CD14-positive monocyte (primary cell): ENCODE data around the gene MAP3K1. TPM values are rescaled to one million over a fixed set of nuclear protein-coding genes. Genes with fewer than 3 reads are reported as not detected.

ENCODE experiments used
- DNase-seq, 3 donors: peaks; one replicate each; pipeline ENCODE4 v3.0.0-alpha.2; 2011 to 2022
- H2AFZ ChIP-seq: 2 replicates; pipeline ENCODE4 v1.6.0; 2012; ENCODE audit warnings: mild to moderate bottlenecking, low read depth, low read length, inconsistent platforms; ENCODE audit not compliant: insufficient read depth, poor library complexity, severe bottlenecking
- H3K27ac ChIP-seq, 2 donors: 1 replicate in 1 of 2; 2 replicates in 1 of 2; pipeline ENCODE4 v1.5.1; 2012 to 2013; ENCODE audit warnings: low read length in 2 of 2, control low read depth in 1 of 2, inconsistent platforms in 1 of 2, low read depth in 1 of 2, mild to moderate bottlenecking in 1 of 2
- H3K27me3 ChIP-seq, 2 donors: one replicate each; pipeline versions ENCODE4 v1.6.0 to v1.6.1; 2011 to 2013; ENCODE audit warnings: low read length in 2 of 2; ENCODE audit not compliant: control insufficient read depth in 2 of 2, insufficient read depth in 2 of 2
- H3K36me3 ChIP-seq, 2 donors: replicated peaks in 1 of 2; 1 replicate in 1 of 2; 2 replicates in 1 of 2; pipeline versions ENCODE4 v1.5.1 to v1.6.1; 2012 to 2013; ENCODE audit warnings: low read length in 2 of 2, control low read depth in 1 of 2, inconsistent platforms in 1 of 2, mild to moderate bottlenecking in 1 of 2; ENCODE audit not compliant: insufficient read depth in 2 of 2, control insufficient read depth in 1 of 2
- H3K4me1 ChIP-seq, 2 donors: 1 replicate in 1 of 2; 2 replicates in 1 of 2; pipeline versions ENCODE4 v1.5.1 to v1.6.1; 2012 to 2013; ENCODE audit warnings: low read length in 2 of 2, control low read depth in 1 of 2, inconsistent platforms in 1 of 2, mild to moderate bottlenecking in 1 of 2, moderate library complexity in 1 of 2; ENCODE audit not compliant: insufficient read depth in 2 of 2, control insufficient read depth in 1 of 2
- H3K4me2 ChIP-seq: replicated peaks from 2 replicates; pipeline ENCODE3; 2012; ENCODE audit warnings: low read length, moderate library complexity, mild to moderate bottlenecking; ENCODE audit not compliant: poor library complexity, severe bottlenecking; ENCODE audit errors: extremely low read depth
- H3K4me3 ChIP-seq, 3 experiments: fragments of 200-600 bp in 1 of 3; sonication (generic) in 1 of 3; replicated peaks in 1 of 3; 1 replicate in 2 of 3; 2 replicates in 1 of 3; pipeline ENCODE4 v1.5.1; 2011 to 2013; ENCODE audit warnings: low read length in 3 of 3, mild to moderate bottlenecking in 3 of 3, control low read depth in 2 of 3, low read depth in 2 of 3, inconsistent platforms in 1 of 3, moderate library complexity in 1 of 3
- H3K79me2 ChIP-seq: 2 replicates; pipeline ENCODE4 v1.6.0; 2012; ENCODE audit warnings: mild to moderate bottlenecking, control low read depth, inconsistent platforms, low read length, moderate library complexity; ENCODE audit not compliant: insufficient read depth
- H3K9ac ChIP-seq: 2 replicates; pipeline ENCODE4 v1.6.0; 2017; ENCODE audit warnings: low read length, mild to moderate bottlenecking; ENCODE audit not compliant: insufficient read depth, poor library complexity, severe bottlenecking
- H3K9me3 ChIP-seq, 2 donors: replicated peaks in 1 of 2; 1 replicate in 1 of 2; 2 replicates in 1 of 2; pipeline versions ENCODE4 v1.5.1 to v1.6.1; 2012 to 2013; ENCODE audit warnings: low read length in 2 of 2, control low read depth in 1 of 2; ENCODE audit not compliant: control insufficient read depth in 1 of 2, insufficient read depth in 1 of 2
- H4K20me1 ChIP-seq: 2 replicates; pipeline ENCODE4 v1.6.0; 2012; ENCODE audit warnings: mild to moderate bottlenecking, low read length, control low read depth, moderate library complexity; ENCODE audit not compliant: insufficient read depth
- H3K27ac Mint-ChIP-seq, 7 donors: one replicate each; pipeline ENCODE4 v1.8.0; 2020; ENCODE audit warnings: mild to moderate bottlenecking in 7 of 7, mixed read lengths in 7 of 7, moderate library complexity in 6 of 7, inconsistent platforms in 2 of 7
- H3K27me3 Mint-ChIP-seq, 3 donors: one replicate each; pipeline ENCODE4 v1.8.0; 2021 to 2022; ENCODE audit warnings: low read depth in 3 of 3, mild to moderate bottlenecking in 3 of 3, mixed read lengths in 3 of 3, moderate library complexity in 3 of 3, inconsistent platforms in 1 of 3
- H3K36me3 Mint-ChIP-seq, 2 donors: one replicate each; pipeline ENCODE4 v1.8.0; 2020; ENCODE audit warnings: mixed read lengths in 2 of 2, inconsistent platforms in 1 of 2, mild to moderate bottlenecking in 1 of 2
- H3K4me1 Mint-ChIP-seq: one replicate; pipeline ENCODE4 v1.8.0; 2020; ENCODE audit warnings: mild to moderate bottlenecking, mixed read lengths
- H3K4me3 Mint-ChIP-seq, 2 donors: one replicate each; pipeline ENCODE4 v1.8.0; 2020; ENCODE audit warnings: mild to moderate bottlenecking in 2 of 2, mixed read lengths in 2 of 2, moderate library complexity in 1 of 2
- H3K9me3 Mint-ChIP-seq, 7 donors: one replicate each; pipeline ENCODE4 v1.8.0; 2020 to 2022; ENCODE audit warnings: mixed read lengths in 7 of 7, mild to moderate bottlenecking in 6 of 7, moderate library complexity in 6 of 7, inconsistent platforms in 2 of 7
- CTCF ChIP-seq: fragments of 200-600 bp; IDR thresholded peaks from one replicate; pipeline ENCODE4 v1.8.0; 2022; ENCODE audit warnings: antibody characterized with exemption, mild to moderate bottlenecking
- WGBS: methylation state at CpG from one replicate; pipeline ENCODE4 v1.1.5; 2013; ENCODE audit warnings: missing lambda C conversion rate; ENCODE audit not compliant: insufficient coverage; 5-methylcytosine and 5-hydroxymethylcytosine counted together
- intact Hi-C, 2 donors: fragments of 100-400 bp; cut with micrococcal nuclease; formaldehyde crosslinking; loops; one replicate each; pipeline versions ENCODE4 v1.15.0 to v1.15.1; 2023
- polyA plus RNA-seq, 3 donors: library from polyadenylated mRNA; depleted of rRNA in 1 of 3; unstranded in 2 of 3; stranded (reverse) in 1 of 3; fragments of 300-500 nt in 2 of 3; fragments of >200 nt in 1 of 3; fragmentation: Illumina TruSeq in 2 of 3; gene quantifications; 1 replicate in 2 of 3; 2 replicates in 1 of 3; pipeline ENCODE4 v1.2.3, GENCODE V29; 2012 to 2021

The MAP3K1 gene
- polyA plus RNA-seq, 3 donors = 44.7 to 62.1 (median 45.6) TPM

DNA sequence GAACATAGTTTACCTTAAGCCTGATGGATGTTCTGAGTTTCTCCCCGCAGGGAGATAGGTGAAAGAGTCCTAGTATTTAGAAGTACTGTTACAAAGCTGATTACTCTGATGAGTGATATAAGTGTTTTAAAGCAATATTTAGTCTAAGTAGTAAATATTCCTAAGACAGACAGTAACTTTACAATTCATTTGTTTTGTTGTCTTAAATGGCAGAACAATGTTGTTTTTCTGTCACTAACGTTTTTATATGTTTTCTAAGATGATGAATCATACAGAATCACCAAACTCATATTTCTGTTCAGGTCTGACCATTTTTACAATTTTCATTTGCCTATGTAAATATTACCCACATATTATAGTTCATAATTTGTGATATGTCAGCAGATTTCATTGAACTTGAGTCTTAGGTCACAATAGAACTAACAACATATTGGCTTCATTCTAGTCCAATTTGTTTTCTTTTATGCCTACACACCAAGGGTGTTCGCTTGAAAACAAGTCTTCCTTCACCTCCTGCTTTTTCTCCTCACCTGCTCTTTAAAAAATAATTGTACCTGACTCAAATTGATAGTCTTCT is 30.6 kb downstream of the MAP3K1 start:
- no peak for TF ChIP-seq CTCF
- Mint-ChIP-seq H3K9me3 (no peaks in the 10 kb centered on the region), H3K4me1 (peaks cover 77% of the 10 kb centered on the region), H3K36me3 (peaks cover 9 to 22% of the 10 kb centered on the region in 2 donors), H3K4me3 (no peak overlapping the region), H3K27ac (peak overlapping the region in 3 of 7 donors; percentile 8 to 77 (median 53)), H3K27me3 (no peaks in the 10 kb centered on the region)
- WGBS = 100% methylated on average over 1 of the region's 3 CpGs
- H3K36me3 ChIP-seq = peaks cover 0 to 20% of the 10 kb centered on the region in 2 donors
- no peak for DNase-seq
- H4K20me1 ChIP-seq = peaks cover 100% of the 10 kb centered on the region
- intact Hi-C loops = no loop called here
- no peak overlapping the region for H3K4me2 ChIP-seq
- H3K9ac ChIP-seq = no peak overlapping the region
- no peak overlapping the region for H2AFZ ChIP-seq
- peak overlapping the region in 1 of 2 donors; percentile 55 for H3K27ac ChIP-seq
- H3K79me2 ChIP-seq = peaks cover 100% of the 10 kb centered on the region
- H3K27me3 ChIP-seq = no peaks in the 10 kb centered on the region
- no peaks in the 10 kb centered on the region for H3K9me3 ChIP-seq
- H3K4me3 ChIP-seq = no peak overlapping the region
- H3K4me1 ChIP-seq = peaks cover 42 to 44% of the 10 kb centered on the region in 2 donors

- Histone ChIP-seq H3K9ac (no peak overlapping the region), H3K4me3 (no peak overlapping the region), H3K4me2 (peak overlapping the region; percentile 8), H2AFZ (no peak overlapping the region), H3K36me3 (peaks cover 0 to 14% of the 10 kb centered on the region in 2 donors), H3K27me3 (no peaks in the 10 kb centered on the region), H3K79me2 (peaks cover 100% of the 10 kb centered on the region), H4K20me1 (peaks cover 100% of the 10 kb centered on the region), H3K4me1 (peaks cover 50 to 55% of the 10 kb centered on the region in 2 donors), H3K27ac (peak overlapping the region in 1 of 2 donors; percentile 49), H3K9me3 (no peaks in the 10 kb centered on the region)
- WGBS = no CpG with 5 or more reads among the region's 1 CpG
- no peak for DNase-seq
- Mint-ChIP-seq H3K36me3 (peaks cover 5 to 20% of the 10 kb centered on the region in 2 donors), H3K4me3 (no peak overlapping the region), H3K9me3 (no peaks in the 10 kb centered on the region), H3K27ac (peak overlapping the region in 1 of 7 donors; percentile 46), H3K4me1 (peaks cover 77% of the 10 kb centered on the region), H3K27me3 (no peaks in the 10 kb centered on the region)
- no peak for TF ChIP-seq CTCF
- intact Hi-C loops = no loop called here
Measured at GRCh38 chr5:56848206-56848605, 32.9 kb downstream of the MAP3K1 start.
